Subcutaneous adipose tissue (tissue), 4 donors: ENCODE results near the gene RRP8. TPM values are rescaled to one million over a fixed set of nuclear protein-coding genes. Genes with fewer than 3 reads are reported as not detected.

ENCODE experiments used
- total RNA-seq, 4 donors: library from RNA; depleted of rRNA; stranded (reverse); fragments of >200 nt; gene quantifications; one replicate each; pipeline ENCODE4 v1.1.0, GENCODE V29; 2016
- TF ChIP-seq, protein P1 (sequence below): fragments of 450-650 bp; IDR thresholded peaks from one replicate; pipeline ENCODE4 v1.5.1; 2016; ENCODE audit warnings: low read depth, mild to moderate bottlenecking, control low read depth, antibody characterized with exemption, moderate library complexity

The RRP8 gene
- 10 to 100 TPM in 2 of 4 donors, 1 to 10 TPM in 2; 8.8 to 15.4 (median 9.8) TPM for total RNA-seq

DNA sequence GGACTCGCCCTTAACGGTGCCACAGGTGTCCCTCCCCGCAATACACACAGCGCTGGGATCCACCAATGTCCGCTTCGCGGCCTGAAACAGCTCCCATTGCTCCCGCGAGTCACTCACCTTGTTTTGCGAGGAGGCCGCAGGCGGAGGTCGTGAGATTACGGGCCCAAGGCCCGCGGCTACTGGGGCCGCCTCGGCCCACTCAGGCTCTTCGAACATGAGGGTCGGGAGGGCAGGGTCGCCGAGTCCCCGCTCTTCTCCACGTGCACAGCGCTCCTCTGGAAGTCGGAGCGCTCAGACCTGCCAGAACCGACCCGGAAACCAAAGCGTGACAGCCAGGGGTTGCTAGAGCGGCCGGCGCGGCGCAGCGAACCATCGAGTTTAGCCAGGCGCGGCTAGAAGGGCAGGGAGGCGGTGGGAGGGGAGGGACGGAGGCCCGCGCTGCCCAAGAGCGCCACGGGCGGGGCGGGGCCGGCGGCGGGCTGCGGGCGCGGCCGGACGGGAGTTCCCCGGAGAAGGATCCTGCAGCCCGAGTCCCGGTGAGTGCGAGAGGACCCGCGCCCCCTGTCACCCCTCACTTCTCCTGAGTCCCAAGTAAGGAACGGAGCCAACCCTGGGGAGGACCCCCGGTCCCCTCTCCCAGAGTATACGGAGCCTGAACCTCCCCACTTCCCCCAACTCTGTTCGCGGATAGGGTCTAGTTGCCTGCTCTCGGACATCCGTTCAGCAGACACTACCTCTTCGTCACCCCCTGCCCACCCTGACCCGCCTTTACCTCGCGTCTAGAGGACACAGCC is at the start of gene RRP8, which contains the start of gene ILK:
TSS of gene RRP8 (minus strand) at position 330 of the 794 bp plus-strand sequence. CDS start at position 216, 114 bp downstream.
TSS of gene ILK (plus strand) at position 488 of the 794 bp plus-strand sequence. CDS start 498 bp downstream, outside the sequence.
- TF ChIP-seq, protein P1, sequence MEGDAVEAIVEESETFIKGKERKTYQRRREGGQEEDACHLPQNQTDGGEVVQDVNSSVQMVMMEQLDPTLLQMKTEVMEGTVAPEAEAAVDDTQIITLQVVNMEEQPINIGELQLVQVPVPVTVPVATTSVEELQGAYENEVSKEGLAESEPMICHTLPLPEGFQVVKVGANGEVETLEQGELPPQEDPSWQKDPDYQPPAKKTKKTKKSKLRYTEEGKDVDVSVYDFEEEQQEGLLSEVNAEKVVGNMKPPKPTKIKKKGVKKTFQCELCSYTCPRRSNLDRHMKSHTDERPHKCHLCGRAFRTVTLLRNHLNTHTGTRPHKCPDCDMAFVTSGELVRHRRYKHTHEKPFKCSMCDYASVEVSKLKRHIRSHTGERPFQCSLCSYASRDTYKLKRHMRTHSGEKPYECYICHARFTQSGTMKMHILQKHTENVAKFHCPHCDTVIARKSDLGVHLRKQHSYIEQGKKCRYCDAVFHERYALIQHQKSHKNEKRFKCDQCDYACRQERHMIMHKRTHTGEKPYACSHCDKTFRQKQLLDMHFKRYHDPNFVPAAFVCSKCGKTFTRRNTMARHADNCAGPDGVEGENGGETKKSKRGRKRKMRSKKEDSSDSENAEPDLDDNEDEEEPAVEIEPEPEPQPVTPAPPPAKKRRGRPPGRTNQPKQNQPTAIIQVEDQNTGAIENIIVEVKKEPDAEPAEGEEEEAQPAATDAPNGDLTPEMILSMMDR = no peak

GRCh38 chr11:6653097-6653496 is 49.7 kb upstream of the RRP8 start:
- TF ChIP-seq, protein P1 = no peak

DNA sequence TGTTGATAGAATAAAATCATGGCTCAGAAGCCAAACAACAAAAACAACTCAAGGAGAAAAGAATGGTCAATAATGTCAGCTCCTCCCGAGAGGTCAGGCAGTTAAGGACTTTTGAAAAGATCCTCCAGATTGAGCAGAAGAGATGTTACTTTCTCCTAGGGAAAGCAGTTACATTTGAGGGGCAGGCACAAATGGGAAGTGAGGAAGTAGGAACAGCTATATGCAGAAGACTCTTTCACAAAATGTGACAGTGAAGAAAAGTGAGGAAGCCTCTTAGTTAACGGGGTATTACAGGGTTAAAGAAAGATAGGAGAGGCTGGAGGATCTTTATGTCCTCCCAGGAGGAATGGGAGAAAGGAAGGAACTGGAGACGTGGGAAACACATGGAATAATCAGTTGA is 48.8 kb upstream of the RRP8 start:
- TF ChIP-seq, protein P1 = no peak

DNA sequence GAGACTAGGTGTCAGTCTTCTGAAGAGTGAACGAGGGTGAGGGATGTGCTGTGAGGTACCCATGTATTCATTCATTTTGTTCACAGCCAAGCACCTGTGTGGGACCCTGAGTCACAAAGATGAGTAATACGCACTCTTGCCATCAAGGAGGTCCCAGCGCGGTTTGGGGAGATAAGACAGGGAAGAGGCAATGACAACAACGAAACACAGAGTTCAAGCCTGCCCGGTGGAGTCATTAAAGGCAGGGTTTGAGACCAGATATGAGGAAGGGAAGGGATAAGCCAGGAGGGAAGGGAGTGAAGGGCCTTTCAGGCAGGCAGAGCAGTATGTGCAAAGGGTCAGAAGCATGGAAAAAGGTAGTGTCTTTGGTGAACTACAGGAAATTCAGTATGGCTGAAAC is 47.6 kb upstream of the RRP8 start:
- TF ChIP-seq, protein P1 = no peak

- TF ChIP-seq, protein P1 = no peak
Measured at GRCh38 chr11:6650104-6650503, 46.7 kb upstream of the RRP8 start.

GRCh38 chr11:6648501-6648900 is 45.1 kb upstream of the RRP8 start:
- TF ChIP-seq, protein P1 = no peak

- TF ChIP-seq, protein P1 = no peak
Measured at GRCh38 chr11:6647836-6648235, 44.4 kb upstream of the RRP8 start.
